ENCODE measurements around the gene KRT35.
A peak's percentile ranks its signal among the peaks of the same experiment; 100 is the strongest.

KRT35 gene

DNA sequence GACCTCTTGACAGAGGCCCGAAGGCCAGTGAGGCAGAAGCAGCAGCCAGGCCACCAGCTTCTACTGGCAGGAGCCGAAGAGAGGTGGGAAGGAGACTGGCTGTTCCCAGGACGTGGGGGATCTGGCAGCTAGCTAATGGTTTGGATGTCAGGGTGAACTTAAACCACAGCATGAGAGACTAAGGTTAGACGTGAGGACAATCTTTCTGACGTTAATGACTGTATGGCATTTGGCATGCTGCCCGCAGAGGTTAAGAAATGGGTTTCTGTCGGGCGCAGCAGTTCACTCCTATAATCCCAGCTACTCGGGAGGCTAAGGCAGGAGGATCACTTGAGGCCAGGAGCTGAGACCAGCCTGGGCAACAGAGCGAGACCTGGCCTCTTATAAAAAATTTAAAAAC lies 30.8 kb upstream of the KRT35 start:
- DNase-seq: no peak

DNA sequence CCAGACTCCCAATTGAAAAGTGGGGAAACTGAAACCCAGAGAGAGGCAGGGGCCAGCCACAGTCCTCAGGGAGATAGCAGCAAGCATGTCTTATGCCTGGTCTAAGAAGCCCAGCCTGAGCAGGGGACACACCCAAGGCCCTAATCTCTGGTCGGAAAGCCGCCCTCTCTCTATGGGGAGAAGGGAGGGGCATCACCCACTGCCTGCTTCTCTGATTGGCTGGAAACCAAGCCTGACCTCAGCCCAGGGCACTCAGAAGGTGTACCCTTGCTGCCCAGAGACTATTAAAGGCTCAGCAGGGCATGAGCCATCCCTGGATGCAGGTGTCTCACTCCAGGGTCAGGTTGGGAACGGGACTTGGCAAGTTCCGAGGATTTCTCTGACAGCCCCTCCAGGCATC lies 30.2 kb upstream of the KRT35 start:
- no peak for DNase-seq

DNA sequence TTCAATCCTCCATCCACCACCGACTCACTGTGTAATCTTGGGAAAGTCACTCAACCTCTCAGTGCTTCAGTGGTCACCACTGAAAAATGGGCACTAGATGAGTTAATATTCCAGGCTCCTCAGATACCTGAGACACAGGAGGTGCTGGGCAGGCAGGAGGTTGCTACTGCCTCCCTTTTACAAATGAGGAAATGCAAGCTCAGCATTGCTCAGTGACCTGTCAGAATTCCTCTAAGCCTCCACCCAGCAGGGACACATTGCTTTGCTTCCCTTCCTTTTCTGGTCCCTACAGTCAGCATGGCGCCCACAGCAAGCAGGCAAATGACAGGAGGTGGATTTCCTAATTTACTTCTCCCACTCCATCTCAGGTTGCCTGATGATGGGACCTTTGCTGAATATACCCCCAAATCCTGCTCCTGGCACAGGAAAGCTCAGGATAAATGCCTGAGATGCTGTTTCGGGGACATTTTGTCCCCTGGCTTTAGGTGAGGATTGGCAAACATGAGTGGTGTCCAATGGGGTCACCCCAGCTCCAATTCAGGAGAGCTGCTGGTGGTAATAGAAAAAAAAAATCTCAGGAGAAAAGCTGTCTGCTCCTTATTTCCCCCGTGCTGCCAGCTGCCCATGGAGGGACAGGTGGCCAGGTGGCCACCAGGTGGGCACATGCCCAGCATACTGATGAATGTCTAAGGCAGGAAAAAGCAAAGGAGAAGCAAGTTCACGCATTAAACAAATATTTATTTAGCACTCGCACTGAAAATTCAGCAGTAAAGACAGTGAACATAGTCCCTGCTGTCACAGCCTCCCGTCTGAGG lies 29.5 kb upstream of the KRT35 start:
- DNase-seq: no peak

DNA sequence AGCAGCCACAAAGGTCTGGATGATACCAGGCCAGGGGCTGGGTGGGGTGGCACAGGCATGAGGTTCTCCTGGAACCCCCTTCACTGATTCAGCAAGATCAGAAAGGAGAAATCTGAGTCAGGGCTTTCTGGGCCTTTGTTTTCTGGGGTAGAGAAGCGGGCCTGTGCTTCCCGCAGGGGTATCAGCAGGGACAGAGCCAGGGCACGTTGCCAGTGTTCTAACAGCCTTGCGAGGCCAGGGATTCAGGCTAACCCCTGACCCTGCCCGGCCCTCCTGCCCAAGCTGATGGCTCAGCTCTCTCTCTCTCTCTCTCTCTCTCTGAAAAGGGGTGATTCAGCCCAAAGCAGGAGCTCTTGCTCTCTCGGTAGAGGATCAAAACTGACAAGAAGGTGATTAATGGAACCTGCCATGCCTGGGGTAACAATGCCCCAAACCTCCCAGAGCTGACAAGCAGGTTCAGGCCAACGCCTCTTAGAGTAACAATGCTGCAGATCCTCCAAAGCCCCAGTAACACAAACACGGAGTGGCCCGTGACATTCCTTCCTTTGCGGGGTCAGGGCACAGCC lies 26.4 kb upstream of the KRT35 start:
- DNase-seq: no peak

DNA sequence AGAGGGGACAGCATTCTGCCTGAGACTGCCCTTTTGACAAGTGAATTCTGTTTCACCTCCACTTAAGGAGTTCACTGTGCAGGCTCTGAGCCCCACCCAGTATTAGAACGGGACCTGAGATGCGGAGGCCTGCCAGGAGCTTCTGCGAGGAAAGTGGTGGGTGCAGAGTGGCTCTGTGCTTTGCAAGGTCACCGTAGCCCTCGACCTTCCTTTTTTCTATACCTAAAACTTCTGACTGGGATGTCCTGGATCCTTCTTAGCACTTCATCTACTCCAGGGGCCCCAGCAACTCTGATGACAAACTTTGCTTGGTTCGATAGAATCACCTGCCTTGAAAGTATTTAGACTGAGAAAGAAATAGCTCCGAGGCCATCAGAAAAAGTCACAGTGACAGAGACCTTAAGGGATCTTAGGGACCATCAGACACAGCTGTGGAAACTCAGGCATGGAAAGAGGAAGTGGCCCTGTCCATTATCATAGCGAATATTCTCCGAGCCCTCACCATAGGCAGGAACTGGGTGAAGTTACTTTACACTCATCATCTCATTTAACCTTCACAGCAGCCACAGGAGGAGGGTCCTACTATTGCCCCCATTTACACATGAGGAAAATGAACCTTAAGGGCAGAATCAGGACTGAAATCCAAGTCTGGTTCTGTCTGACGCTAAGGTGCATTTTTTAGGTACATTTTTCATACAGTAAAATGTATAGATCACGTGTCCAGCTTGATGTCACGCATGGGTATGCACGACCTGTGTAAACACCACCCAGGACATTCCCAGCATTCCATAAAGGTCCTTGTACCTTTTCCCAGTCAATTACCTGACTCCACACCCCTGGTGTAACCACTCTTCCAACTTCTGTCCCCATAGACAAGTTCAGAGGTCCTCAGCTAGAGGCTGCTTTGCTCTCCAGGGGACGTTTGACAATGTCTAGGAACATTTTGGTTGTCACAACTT lies 25.1 kb upstream of the KRT35 start:
- no peak for DNase-seq

DNA sequence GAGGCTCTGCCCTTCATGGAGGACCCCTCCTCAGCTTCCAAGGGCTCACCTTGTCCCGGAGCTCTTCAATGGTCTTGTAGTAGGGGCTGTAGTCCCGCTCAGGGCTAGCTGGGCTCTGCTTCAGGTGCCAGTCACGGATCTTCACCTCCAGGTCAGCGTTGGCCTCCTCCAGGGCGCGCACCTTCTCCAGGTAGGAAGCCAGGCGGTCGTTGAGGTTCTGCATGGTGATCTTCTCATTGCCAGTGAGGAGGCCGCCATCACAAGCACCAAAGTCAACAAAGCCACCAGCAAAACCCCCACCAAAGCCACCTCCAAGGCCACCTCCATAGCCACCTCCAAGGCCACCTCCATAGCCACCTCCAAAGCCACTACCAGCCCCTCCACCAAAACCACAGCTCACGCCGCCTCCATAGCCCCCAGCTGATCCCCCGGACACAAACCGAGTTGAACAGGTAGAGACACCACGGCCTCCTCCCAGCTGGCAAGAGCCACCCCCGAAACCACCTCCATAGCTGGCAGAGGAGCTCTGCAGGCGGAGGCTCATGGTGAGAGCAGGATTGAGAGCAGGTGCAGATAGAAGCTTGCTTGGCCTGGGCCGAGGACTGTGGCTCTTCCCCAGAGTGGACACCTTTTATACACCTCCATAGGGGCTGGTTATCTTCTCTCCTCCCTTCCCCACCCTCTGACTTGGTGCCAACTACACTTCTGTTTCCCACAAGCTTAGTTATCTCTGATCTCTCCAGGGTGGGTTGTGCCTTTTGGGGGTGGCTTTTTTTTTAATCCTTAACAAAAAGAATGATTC lies 24.3 kb upstream of the KRT35 start, which contains the start of gene KRT13:
TSS of gene KRT13 (minus strand) at position 606 of the 802 bp plus-strand sequence. CDS start at position 544, 62 bp downstream.
- DNase-seq: no peak

DNA sequence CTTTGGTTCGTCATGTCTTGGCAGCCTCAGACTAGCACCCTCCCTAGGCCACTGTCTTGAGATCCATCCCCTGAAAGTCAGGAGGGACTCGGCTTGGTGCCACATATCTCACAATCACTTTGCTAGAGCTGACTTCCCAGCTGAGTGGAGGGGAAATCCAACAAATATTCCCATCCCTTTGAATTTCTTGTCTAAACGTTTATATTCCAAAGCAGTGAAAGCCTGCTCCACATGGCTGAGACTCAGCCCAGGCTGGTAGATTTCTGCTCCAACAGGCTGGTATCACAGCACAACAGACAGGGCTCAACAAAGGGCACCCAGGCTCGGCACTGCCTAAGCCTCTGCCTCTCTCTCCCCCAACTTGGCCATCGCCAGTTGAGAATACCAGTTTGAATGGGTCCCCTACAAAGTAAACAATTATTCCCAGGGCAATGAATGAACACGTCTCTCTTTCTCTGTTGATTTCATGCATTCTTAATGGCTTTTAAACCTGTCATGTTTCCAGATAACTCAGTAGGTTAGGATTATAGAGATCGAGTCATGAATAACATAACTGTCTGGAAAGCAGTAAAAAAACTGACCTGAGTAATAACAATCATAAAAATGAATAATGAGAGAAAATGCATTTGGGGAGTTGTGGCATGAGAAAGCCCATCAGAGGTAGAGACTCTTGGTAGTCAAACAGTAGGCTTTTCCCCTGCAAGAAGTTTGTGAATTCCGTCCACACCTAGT lies 23.5 kb upstream of the KRT35 start:
- no peak for DNase-seq

DNA sequence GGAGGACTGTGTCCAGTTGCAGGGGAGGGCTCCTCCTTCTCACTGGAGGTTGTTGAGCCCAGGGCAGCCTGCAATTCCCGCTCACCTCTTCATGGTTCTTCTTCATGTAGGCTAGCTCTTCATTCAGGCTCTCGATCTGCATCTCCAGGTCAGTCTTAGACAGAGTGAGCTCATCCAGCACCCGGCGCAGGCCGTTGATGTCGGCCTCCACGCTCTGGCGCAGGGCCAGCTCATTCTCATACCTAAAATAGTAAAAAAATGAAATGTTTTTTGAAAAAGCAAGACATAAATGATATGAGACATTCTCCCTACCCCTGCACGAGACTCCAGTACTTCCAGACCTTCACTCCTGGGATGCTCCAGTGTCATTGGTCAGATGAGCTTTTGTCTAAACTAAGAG lies 22.3 kb upstream of the KRT35 start:
- DNase-seq: no peak

DNA sequence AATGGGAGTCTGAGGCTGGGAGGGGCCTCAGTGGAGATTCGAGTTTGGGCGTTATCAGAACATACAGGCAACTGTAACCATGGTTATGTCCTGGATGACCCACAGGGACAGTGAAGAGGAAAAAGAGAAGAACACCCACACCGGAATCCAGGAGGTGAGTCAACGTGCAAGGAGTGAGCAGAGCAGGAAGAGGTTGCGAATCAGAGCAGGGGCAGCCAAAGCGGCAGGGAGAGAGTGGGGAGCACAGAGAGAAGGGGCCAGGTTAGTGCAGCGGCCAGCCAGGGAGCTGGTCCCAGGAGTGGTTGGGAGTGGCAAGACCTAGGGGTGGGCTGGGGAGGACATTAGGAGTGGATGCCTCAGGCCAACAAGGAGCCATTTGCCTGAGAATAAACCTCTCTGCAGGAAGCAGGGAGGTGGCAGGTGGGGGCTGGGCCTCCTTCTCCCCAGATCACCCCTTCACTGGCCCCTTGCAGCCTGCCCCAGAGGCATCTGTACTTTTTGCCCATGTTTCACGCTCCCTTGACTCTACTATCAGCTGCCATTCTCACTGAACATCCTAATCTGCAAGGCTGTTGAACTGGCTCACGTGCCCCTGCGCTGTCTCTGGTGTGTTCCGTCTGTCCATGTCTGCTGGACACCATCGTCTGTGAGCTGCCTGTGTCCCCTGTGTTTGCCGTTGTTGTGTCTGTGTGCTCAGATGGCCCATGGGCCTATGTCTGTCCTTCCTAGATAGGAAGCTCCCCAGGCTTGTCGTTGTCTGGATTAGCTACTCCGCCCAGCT lies 19.4 kb upstream of the KRT35 start:
- no peak for DNase-seq

DNA sequence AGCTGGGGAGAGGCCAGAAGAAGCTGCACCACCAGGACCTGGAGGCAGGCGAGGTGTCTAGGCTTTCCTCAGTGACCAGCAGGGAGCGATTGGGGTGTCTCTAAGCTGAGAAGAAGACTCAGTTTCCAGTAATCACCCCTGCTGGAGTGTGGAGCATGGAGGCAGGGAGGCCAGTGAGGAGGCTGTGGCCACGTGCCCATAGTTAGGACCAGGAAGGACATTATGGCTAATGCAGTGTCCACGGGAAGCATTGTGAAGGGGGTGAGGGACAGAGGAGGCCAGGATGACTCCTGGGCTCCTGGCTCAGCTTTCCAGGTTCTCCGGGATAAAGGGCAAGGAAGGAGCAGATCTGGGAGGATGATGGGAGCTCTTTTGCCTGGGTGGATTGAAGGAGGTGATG lies 18.8 kb upstream of the KRT35 start:
- no peak for DNase-seq

DNA sequence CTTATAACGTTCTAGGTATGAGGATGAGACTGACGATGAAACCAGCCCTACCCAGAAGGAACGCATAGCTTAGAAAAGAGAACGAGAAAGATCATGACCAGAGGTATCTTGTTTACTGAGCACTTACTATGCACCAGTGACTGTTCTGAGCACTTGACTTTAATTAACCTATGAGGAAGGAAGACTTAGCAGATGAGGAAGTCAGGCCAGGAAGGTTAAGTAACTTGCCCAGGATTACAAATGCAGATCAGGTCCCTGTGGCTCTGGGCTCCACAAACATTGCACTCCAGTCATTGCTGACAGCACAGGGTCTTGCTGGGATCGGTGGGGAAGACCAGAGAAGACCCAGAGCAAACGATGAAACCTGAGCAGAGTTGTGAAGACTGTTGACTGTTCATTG lies 17.3 kb upstream of the KRT35 start:
- DNase-seq: no peak

DNA sequence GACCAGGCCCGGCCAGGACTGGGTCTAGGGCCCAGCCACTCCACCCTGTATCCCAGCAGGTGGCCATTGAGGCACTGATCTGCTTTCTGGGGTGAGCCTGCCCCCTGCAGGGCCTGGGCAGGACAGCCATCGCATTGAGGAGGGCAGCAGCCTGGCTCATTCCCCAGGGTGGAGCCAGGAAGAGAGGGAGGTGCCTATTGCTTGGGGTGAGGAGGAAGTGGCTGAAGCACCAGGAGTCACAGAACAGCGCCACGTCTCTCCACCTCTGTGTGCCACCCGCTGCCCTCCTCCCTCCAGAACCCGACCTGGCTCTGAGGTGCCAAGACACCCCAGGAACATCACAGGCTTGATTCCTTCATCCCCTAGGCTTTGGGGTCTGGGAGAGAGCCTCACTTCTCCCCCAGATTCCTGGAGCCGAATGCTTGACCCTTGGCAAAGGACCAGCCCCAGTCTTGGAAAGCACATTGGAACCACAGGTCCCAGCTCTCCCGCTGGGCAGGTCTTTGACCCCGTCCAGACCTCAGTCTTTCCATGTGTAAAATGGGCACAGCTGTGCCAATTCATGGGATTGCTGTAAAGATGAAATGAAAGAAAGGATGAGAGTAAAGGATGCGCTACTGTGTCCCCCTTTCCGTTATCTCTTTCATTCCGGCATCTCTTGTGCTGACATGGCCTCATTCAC lies 16.0 kb upstream of the KRT35 start:
- DNase-seq: peak in 1 of 2 experiments; percentile 13

DNA sequence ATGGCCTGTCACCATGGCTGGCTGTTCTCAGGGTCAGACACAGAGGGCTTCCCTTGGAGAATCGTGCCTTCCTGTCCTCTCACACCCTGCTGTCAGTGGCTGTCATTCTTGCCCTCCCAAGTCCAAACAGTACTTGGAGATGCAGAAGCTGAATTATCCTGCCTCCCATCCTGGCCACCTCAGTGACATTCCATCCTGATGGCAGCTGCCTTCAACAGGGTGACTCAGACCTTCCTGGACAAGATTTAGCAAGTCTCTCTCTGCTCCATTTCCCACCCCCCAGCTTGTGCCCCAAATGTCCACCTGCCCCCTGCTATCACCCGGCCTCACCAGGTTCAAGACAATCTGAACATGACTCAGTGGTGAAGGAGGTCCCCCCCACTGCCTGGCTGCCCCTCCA lies 13.6 kb upstream of the KRT35 start:
- DNase-seq: no peak

DNA sequence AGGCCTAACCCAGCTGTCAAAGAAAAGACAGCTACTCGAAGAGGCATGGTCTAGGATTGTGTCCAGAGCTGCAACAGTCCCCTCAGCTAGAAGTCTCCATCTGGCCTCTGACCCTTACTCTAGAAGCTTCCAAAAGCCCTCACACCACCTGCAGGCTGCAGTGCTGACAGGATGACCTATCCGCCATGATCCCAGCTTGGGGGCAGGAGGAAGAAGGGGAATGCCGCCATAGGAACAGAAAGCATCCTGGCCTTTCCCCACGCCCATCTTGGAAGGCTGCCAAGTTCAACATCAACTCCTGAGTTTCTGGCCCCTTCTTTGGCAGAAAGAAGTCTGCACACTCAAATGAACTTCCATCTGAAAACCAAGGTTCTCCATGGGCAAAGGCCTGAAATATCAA lies 11.8 kb upstream of the KRT35 start:
- DNase-seq: no peak

DNA sequence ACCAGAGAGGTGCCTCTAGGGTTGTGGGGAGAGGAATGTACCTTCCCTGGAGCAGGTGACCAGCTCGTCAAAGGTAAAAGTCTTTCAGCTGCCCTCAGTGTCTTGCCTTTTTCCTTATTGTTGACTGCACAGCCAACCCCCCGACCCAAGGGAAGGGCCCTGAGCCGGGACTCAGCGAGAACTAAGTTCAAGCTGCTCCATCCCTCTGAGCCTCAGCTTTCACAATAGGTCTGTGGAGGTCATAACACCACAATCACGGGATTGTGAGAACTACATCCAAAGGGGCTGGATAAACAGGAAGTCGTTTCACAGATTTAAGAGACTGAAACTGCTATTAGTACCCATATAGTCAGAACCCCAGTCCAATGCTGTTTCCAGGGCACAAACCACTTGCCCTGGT lies 11.4 kb upstream of the KRT35 start:
- no peak for DNase-seq

DNA sequence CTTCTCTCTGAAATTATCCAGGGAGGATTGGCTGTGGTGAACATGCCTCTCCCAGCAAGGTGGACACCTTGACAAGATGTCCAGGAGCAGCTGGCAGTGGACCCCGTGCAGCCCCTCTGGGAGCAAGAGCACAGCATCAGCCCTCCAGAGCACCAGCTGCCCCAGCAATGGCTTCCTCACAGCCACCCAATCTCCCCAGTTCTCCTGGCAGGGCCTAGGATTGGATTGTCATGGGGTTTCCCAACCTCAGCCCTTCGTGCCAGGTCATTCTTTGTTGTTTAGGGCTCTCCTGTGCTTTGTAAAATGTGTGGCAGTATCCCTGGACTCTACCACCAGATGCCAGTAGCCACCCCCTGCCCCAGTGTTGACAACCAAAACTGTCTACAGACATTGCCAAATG lies 10.5 kb upstream of the KRT35 start:
- no peak for DNase-seq

DNA sequence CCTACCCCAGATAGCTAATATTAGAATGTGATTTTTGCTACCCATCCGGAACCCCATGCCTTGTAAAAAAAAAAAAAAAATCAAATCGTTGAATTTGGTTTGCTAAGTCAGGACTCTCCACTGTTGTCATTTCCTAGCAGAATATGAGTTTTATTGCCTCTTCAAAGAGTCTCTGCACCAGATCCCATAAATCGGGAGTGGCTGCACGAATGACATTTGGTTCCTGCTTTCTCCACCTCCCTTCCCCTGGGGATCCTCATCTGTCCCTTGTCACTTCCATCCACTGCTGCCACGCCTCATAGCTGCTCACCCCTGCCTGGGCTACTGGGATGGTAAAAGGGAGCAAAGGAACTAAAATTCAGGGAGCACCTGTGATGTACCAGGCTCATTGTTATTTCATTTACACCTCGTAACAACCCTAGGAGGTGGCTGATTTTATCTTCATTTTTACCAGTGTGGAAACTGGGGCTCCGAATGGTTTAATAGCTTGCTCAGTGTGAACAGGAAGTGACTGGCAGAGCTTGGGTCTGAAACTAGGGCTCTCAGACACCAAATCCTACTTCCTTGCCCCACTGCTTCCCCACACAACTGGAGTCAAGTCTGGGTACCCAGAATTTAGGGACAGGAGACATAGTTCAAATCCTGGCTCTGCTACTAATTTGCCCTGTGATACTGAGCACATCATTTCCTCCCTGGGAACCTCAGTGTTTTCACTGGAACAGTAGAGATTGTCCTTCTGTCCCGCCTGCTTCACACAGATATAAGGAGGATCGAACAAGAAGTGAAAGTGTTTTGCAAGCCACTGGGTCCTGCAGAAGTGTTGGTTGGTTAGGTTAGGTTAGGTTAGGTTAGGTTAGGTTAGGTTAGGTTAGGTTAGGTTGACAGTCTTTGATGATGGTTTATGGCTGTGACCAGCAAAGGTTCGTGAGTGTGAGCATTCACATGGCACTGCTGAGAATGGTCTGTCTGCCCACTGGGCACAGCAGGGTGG lies 9.3 kb upstream of the KRT35 start:
- no peak for DNase-seq

DNA sequence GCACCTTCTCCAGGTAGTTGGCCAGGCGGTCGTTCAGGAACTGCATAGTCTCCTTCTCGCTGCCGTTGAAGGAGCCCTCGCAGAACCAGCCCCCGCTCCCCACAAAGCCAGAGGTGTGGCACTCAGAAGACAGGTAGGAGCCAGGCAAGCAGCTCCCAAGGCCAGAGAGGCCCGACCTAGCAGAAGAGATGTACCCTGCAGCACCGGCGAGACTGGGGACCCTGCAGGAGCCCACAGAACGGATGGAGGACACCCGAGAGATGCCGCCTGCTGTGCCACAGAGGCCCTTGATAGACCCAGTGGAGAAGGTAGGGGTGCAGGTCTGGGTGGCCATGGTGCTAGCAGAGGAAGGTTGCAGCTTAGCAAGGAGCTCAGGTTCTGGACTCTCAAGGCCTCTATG lies 8.6 kb upstream of the KRT35 start, which contains the start of gene KRT36:
TSS of gene KRT36 (minus strand) at position 380 of the 400 bp plus-strand sequence. CDS start at position 334, 46 bp downstream.
- DNase-seq: no peak
